ENCODE results near the gene PLA2G4B. TPM values are rescaled to one million over a fixed set of nuclear protein-coding genes. Genes with fewer than 3 reads are reported as not detected.

Gene PLA2G4B
- total RNA-seq, 1 experiment from 2014 or later, result 3.7 TPM

DNA sequence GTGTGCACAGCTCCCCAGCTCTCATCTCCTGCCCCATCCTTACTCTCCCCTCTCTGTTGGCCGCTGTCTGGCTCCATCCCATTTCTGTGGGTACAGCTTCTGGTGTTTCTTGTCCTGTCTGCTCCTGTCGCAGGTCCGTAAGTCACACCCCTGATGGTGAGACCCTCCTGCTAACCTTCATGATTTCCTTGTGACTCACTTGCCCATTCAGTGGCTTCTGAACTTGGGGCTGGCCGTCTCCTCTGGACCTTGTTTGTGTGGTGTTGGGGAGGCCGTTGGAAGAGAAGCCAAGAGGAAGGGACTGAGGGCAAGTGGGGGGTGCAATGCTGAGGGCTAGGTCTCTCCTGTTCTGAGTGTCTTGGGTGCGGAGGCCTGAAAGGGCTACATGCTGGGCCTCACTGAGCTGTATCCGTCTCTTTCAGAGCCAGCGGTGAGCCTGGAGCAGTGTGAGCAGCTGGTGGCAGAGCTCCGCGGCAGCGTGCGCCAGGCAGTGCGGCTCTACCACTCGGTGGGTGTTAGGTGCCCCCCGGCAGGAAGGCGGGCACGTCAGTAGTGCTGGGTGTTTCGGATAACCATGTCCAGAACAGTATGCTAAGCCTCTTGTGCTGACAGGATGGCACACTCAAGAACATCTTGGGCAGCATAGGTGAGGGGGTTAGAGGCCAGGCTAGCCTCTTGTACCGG lies 14.4 kb upstream of the PLA2G4B start:
- no peak overlapping the region for H2BK12ac ChIP-seq (ENCODE audit: insufficient read length, low read depth, low read length)
- H2BK20ac ChIP-seq (ENCODE audit: low read depth, low read length, poor library complexity, severe bottlenecking), result no peak overlapping the region
- H3K27me3 ChIP-seq (ENCODE audit: insufficient read depth, low read length), result no peaks in the 10 kb centered on the region
- H2AFZ ChIP-seq (ENCODE audit: low read length), result no peak overlapping the region
- no peak overlapping the region for H3K4me3 Mint-ChIP-seq
- H3K4me1 Mint-ChIP-seq, result peaks cover 11 to 19% of the 10 kb centered on the region in 2 experiments
- H2BK5ac ChIP-seq (ENCODE audit: insufficient read length, low read length), result no peak overlapping the region
- H3K18ac ChIP-seq (ENCODE audit: insufficient read length, low read depth, low read length), result no peak overlapping the region
- H3K27ac Mint-ChIP-seq, result no peak overlapping the region
- no peaks in the 10 kb centered on the region for H4K20me1 ChIP-seq (ENCODE audit: control insufficient read depth, insufficient read depth, insufficient read length)
- H4K5ac ChIP-seq (ENCODE audit: insufficient read length, low read depth, low read length), result no peak overlapping the region
- H3K23me2 ChIP-seq (ENCODE audit: insufficient read length, low read depth, low read length, poor library complexity, severe bottlenecking), result peaks cover 10% of the 10 kb centered on the region
- no CpG with 5 or more reads among the region's 19 CpGs for WGBS (ENCODE audit: extremely low coverage, insufficient read length, low lambda C conversion rate)
- H2BK15ac ChIP-seq (ENCODE audit: low read depth, low read length), result no peak overlapping the region
- H2BK120ac ChIP-seq (ENCODE audit: low read depth, low read length, poor library complexity, severe bottlenecking), result no peak overlapping the region
- no peaks in the 10 kb centered on the region for H3K9me3 ChIP-seq (ENCODE audit: control insufficient read depth, low read depth, low read length)
- H4K8ac ChIP-seq (replicated peaks; ENCODE audit: insufficient read length, low read depth, low read length), result no peak overlapping the region
- DNase-seq, result no peak
- H3K14ac ChIP-seq (ENCODE audit: insufficient read depth, low read length), result no peak overlapping the region
- no peaks in the 10 kb centered on the region for H3K79me1 ChIP-seq (ENCODE audit: insufficient read depth, low read depth, low read length, poor library complexity, severe bottlenecking)
- no peaks in the 10 kb centered on the region for H3K79me2 ChIP-seq (ENCODE audit: insufficient read depth, low read length)
- no peak overlapping the region for H4K91ac ChIP-seq (ENCODE audit: insufficient read length, low read depth, low read length)
- no peak overlapping the region for H3K23ac ChIP-seq (ENCODE audit: insufficient read length, low read depth, low read length)
- no peaks in the 10 kb centered on the region for H3K27me3 Mint-ChIP-seq (ENCODE audit: low read depth)
- no peak overlapping the region for H2AK5ac ChIP-seq (ENCODE audit: insufficient read length, low read length)
- H3K27ac ChIP-seq (ENCODE audit: insufficient read length, low read depth, low read length), result no peak overlapping the region
- no peaks in the 10 kb centered on the region for H3K9me3 Mint-ChIP-seq
- no peak overlapping the region for H3K4ac ChIP-seq (ENCODE audit: low read depth, low read length)
- no peak overlapping the region for H3K4me2 ChIP-seq (ENCODE audit: insufficient read depth, insufficient read length, low read length)
- H3T11ph ChIP-seq (ENCODE audit: low read length), result no peak overlapping the region
- H3K4me1 ChIP-seq (ENCODE audit: insufficient read depth, low read length), result no peaks in the 10 kb centered on the region
- TF ChIP-seq, protein P1, sequence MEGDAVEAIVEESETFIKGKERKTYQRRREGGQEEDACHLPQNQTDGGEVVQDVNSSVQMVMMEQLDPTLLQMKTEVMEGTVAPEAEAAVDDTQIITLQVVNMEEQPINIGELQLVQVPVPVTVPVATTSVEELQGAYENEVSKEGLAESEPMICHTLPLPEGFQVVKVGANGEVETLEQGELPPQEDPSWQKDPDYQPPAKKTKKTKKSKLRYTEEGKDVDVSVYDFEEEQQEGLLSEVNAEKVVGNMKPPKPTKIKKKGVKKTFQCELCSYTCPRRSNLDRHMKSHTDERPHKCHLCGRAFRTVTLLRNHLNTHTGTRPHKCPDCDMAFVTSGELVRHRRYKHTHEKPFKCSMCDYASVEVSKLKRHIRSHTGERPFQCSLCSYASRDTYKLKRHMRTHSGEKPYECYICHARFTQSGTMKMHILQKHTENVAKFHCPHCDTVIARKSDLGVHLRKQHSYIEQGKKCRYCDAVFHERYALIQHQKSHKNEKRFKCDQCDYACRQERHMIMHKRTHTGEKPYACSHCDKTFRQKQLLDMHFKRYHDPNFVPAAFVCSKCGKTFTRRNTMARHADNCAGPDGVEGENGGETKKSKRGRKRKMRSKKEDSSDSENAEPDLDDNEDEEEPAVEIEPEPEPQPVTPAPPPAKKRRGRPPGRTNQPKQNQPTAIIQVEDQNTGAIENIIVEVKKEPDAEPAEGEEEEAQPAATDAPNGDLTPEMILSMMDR (conservative IDR thresholded peaks at IDR 0.05), result no peak
- H3K9ac ChIP-seq (ENCODE audit: extremely low read depth, insufficient read length, low read length), result no peak overlapping the region
- H3K56ac ChIP-seq (ENCODE audit: insufficient read length, low read depth, low read length), result no peak overlapping the region
- H3K36me3 Mint-ChIP-seq (ENCODE audit: insufficient read depth in 1 of 3, low read depth in 3 of 3), result peaks cover 0 to 5% (median 3%) of the 10 kb centered on the region in 3 experiments; a peak in 5 of 7 replicates
